HL-60 (cell line): ENCODE results near the gene OR6B3.

Source experiments
- POLR2AphosphoS5 ChIP-seq: IDR thresholded peaks from 2 replicates; pipeline ENCODE4 v1.6.1; 2012; ENCODE audit warnings: low read depth
- SPI1 ChIP-seq: IDR thresholded peaks from 2 replicates; pipeline ENCODE4 v1.6.1; 2012; ENCODE audit warnings: low read depth, mild to moderate bottlenecking, borderline replicate concordance
- TF ChIP-seq, protein P1 (sequence below): IDR thresholded peaks from one replicate; pipeline ENCODE4 v1.5.1; 2011; ENCODE audit warnings: low read length, control low read depth, inconsistent platforms; ENCODE audit not compliant: insufficient read depth
- TF ChIP-seq, protein P2 (sequence below): IDR thresholded peaks from 2 replicates; pipeline ENCODE4 v1.6.1; 2012; ENCODE audit warnings: low read depth; ENCODE audit not compliant: insufficient replicate concordance

DNA sequence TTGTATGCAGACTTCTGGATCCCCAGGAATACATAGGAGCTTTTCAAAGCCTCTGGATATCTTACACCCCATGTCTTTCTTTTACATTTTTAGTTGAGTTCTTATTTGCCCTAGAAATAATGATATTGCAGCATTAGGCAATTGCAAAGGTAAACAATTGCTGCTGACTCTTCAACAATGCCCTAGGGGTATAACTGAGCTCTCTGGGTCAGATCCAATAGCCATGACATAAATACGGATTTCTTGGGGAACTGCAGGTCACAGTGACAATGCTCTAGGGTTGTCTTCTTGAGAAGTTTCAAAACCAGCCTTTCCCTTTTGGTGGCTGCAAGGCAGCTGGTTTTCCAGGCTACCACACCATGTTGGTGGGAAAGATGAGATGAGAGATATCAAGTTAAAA, 16.5 kb upstream of the OR6B3 start:
- TF ChIP-seq, protein P1, sequence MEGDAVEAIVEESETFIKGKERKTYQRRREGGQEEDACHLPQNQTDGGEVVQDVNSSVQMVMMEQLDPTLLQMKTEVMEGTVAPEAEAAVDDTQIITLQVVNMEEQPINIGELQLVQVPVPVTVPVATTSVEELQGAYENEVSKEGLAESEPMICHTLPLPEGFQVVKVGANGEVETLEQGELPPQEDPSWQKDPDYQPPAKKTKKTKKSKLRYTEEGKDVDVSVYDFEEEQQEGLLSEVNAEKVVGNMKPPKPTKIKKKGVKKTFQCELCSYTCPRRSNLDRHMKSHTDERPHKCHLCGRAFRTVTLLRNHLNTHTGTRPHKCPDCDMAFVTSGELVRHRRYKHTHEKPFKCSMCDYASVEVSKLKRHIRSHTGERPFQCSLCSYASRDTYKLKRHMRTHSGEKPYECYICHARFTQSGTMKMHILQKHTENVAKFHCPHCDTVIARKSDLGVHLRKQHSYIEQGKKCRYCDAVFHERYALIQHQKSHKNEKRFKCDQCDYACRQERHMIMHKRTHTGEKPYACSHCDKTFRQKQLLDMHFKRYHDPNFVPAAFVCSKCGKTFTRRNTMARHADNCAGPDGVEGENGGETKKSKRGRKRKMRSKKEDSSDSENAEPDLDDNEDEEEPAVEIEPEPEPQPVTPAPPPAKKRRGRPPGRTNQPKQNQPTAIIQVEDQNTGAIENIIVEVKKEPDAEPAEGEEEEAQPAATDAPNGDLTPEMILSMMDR: no peak
- TF ChIP-seq POLR2AphosphoS5 (no peak), SPI1 (no peak)
- TF ChIP-seq, protein P2, sequence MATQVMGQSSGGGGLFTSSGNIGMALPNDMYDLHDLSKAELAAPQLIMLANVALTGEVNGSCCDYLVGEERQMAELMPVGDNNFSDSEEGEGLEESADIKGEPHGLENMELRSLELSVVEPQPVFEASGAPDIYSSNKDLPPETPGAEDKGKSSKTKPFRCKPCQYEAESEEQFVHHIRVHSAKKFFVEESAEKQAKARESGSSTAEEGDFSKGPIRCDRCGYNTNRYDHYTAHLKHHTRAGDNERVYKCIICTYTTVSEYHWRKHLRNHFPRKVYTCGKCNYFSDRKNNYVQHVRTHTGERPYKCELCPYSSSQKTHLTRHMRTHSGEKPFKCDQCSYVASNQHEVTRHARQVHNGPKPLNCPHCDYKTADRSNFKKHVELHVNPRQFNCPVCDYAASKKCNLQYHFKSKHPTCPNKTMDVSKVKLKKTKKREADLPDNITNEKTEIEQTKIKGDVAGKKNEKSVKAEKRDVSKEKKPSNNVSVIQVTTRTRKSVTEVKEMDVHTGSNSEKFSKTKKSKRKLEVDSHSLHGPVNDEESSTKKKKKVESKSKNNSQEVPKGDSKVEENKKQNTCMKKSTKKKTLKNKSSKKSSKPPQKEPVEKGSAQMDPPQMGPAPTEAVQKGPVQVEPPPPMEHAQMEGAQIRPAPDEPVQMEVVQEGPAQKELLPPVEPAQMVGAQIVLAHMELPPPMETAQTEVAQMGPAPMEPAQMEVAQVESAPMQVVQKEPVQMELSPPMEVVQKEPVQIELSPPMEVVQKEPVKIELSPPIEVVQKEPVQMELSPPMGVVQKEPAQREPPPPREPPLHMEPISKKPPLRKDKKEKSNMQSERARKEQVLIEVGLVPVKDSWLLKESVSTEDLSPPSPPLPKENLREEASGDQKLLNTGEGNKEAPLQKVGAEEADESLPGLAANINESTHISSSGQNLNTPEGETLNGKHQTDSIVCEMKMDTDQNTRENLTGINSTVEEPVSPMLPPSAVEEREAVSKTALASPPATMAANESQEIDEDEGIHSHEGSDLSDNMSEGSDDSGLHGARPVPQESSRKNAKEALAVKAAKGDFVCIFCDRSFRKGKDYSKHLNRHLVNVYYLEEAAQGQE: no peak
